PC-9 (cell line): ENCODE measurements around the gene RNF168. TPM values are rescaled to one million over a fixed set of nuclear protein-coding genes. Genes with fewer than 3 reads are reported as not detected.

Source experiments
- BruUV-seq: library from RNA; stranded (reverse); fragments of 400-500 nt; replicated peaks from 2 replicates; lab custom pipeline; 2021; lab: Mats Ljungman, UMichigan
- CTCF ChIA-PET: fragments of 300-600 bp; sonication (Branson Sonifier 250); formaldehyde crosslinking; loops from one replicate; lab custom pipeline; 2022; ENCODE audit warnings: antibody characterized with exemption; lab: Charles Lee
- POLR2A ChIA-PET: fragments of 300-600 bp; sonication (Branson Sonifier 250); formaldehyde crosslinking; loops from one replicate; lab custom pipeline; 2022; ENCODE audit warnings: antibody characterized with exemption; ENCODE audit not compliant: unreplicated experiment; lab: Charles Lee
- DNase-seq, 2 experiments: peaks; one replicate each; pipeline versions ENCODE4 v3.0.0 to v3.0.0-alpha.2; 2015 to 2022; ENCODE audit warnings: mixed read lengths in 1 of 2
- H2AFZ ChIP-seq: fragments of 200-600 bp; sonication (generic); 2 replicates; pipeline ENCODE4 v1.8.1; 2017; ENCODE audit warnings: antibody characterized with exemption
- H3F3A ChIP-seq: fragments of 200-600 bp; sonication (generic); 2 replicates; pipeline ENCODE4 v1.8.1; 2017; ENCODE audit warnings: antibody characterized with exemption, mild to moderate bottlenecking, low read depth; ENCODE audit not compliant: insufficient read depth
- H3K27ac ChIP-seq: fragments of 200-600 bp; sonication (generic); 2 replicates; pipeline ENCODE4 v1.6.1; 2016; ENCODE audit warnings: mixed run types
- H3K27me3 ChIP-seq: fragments of 200-600 bp; sonication (generic); 2 replicates; pipeline ENCODE4 v1.6.1; 2016; ENCODE audit warnings: low read depth, mixed run types; ENCODE audit not compliant: insufficient read depth
- H3K36me3 ChIP-seq: fragments of 200-600 bp; sonication (generic); 2 replicates; pipeline ENCODE4 v1.6.1; 2016; ENCODE audit warnings: low read depth, mixed run types
- H3K4me1 ChIP-seq: fragments of 200-600 bp; sonication (generic); replicated peaks from 2 replicates; pipeline ENCODE4 v1.6.1; 2016; ENCODE audit warnings: mixed run types; ENCODE audit not compliant: insufficient read depth
- H3K4me2 ChIP-seq: fragments of 200-600 bp; sonication (generic); 2 replicates; pipeline ENCODE4 v1.6.1; 2017; ENCODE audit warnings: mixed run types
- H3K4me3 ChIP-seq: fragments of 200-600 bp; sonication (generic); 2 replicates; pipeline ENCODE4 v1.6.1; 2016; ENCODE audit warnings: mixed run types
- H3K79me2 ChIP-seq: fragments of 200-600 bp; sonication (generic); 2 replicates; pipeline ENCODE4 v1.6.1; 2017; ENCODE audit warnings: low read depth, mixed run types
- H3K9me2 ChIP-seq: fragments of 200-600 bp; sonication (generic); 2 replicates; pipeline ENCODE4 v1.8.1; 2017; ENCODE audit warnings: mild to moderate bottlenecking; ENCODE audit not compliant: insufficient read depth
- H3K9me3 ChIP-seq: fragments of 200-600 bp; sonication (generic); 2 replicates; pipeline ENCODE4 v1.8.1; 2016; ENCODE audit warnings: low read depth; ENCODE audit not compliant: insufficient read depth
- H4K20me1 ChIP-seq: fragments of 200-600 bp; sonication (generic); 2 replicates; pipeline ENCODE4 v1.8.1; 2017; ENCODE audit not compliant: insufficient read depth
- CTCF ChIP-seq: fragments of 200-600 bp; sonication (generic); conservative IDR thresholded peaks from 2 replicates; pipeline ENCODE4 v1.6.1; 2017; ENCODE audit warnings: mixed run types, antibody characterized with exemption, mild to moderate bottlenecking, moderate library complexity
- EZH2 ChIP-seq: fragments of 200-600 bp; sonication (generic); IDR thresholded peaks from 2 replicates; pipeline ENCODE4 v1.8.0; 2017; ENCODE audit warnings: antibody characterized with exemption, low read depth
- intact Hi-C: fragments of 100-400 bp; cut with micrococcal nuclease; formaldehyde crosslinking; loops from one replicate; pipeline ENCODE4 v1.10.0; 2022; ENCODE audit not compliant: unreplicated experiment
- total RNA-seq: library from RNA; stranded (reverse); gene quantifications from 2 replicates; pipeline ENCODE4 v1.2.3, GENCODE V29; 2021

Gene RNF168
- total RNA-seq, 1 experiment from 2014 or later = 60.6 TPM

GRCh38 chr3:196492080-196492479 lies 11.5 kb downstream of the RNF168 start:
- no peaks in the 10 kb centered on the region for H3K9me3 ChIP-seq
- H3K27me3 ChIP-seq = no peaks in the 10 kb centered on the region
- H3K36me3 ChIP-seq = peaks cover 38% of the 10 kb centered on the region
- H3K4me2 ChIP-seq = no peak overlapping the region
- no peaks in the 10 kb centered on the region for H3K4me1 ChIP-seq
- H3K79me2 ChIP-seq = peaks cover 97% of the 10 kb centered on the region
- no peak for DNase-seq
- no peak overlapping the region for H3K27ac ChIP-seq
- POLR2A ChIA-PET = interaction anchor here (0.6 kb wide), 1 partner anchor 12 kb away, joined by 3 read pairs; the partner anchor contains the start of gene RNF168
- no peak overlapping the region for H3K4me3 ChIP-seq
- H3K9me2 ChIP-seq = no peaks in the 10 kb centered on the region
- no peak overlapping the region for H2AFZ ChIP-seq
- H4K20me1 ChIP-seq = peaks cover 44% of the 10 kb centered on the region
- TF ChIP-seq CTCF (no peak), EZH2 (no peak)
- peaks cover 19% of the 10 kb centered on the region for H3F3A ChIP-seq
- CTCF ChIA-PET = no interaction called here
- BruUV-seq = no TSS peak
- intact Hi-C loops = no loop called here

GRCh38 chr3:196489747-196490146 lies 13.8 kb downstream of the RNF168 start:
- POLR2A ChIA-PET = interaction anchor here (0.7 kb wide), 1 partner anchor 33 kb away, joined by 19 read pairs; no protein-coding TSS in a partner anchor
- Histone ChIP-seq H3K27me3 (no peaks in the 10 kb centered on the region), H3K9me3 (no peaks in the 10 kb centered on the region), H3K4me2 (no peak overlapping the region), H3F3A (peaks cover 25% of the 10 kb centered on the region), H4K20me1 (peaks cover 52% of the 10 kb centered on the region), H3K4me3 (no peak overlapping the region), H3K36me3 (peaks cover 35% of the 10 kb centered on the region), H3K4me1 (no peaks in the 10 kb centered on the region), H3K9me2 (no peaks in the 10 kb centered on the region), H2AFZ (no peak overlapping the region), H3K27ac (no peak overlapping the region), H3K79me2 (peaks cover 85% of the 10 kb centered on the region)
- BruUV-seq = no TSS peak
- TF ChIP-seq CTCF = no peak
- TF ChIP-seq EZH2 = no peak
- CTCF ChIA-PET = no interaction called here
- DNase-seq = no peak
- intact Hi-C loops = no loop called here

GRCh38 chr3:196486263-196486662 lies 17.3 kb downstream of the RNF168 start:
- Histone ChIP-seq H3K4me2 (no peak overlapping the region), H3K4me1 (0 out of 2 replicates have a peak, but pooled peaks cover 6% of the 10 kb centered on the region), H3F3A (peaks cover 43% of the 10 kb centered on the region), H3K9me3 (no peaks in the 10 kb centered on the region), H3K79me2 (peaks cover 50% of the 10 kb centered on the region), H3K36me3 (peaks cover 51% of the 10 kb centered on the region), H3K4me3 (no peak overlapping the region), H3K27me3 (no peaks in the 10 kb centered on the region), H4K20me1 (peaks cover 35% of the 10 kb centered on the region), H3K9me2 (no peaks in the 10 kb centered on the region), H3K27ac (no peak overlapping the region), H2AFZ (no peak overlapping the region)
- DNase-seq = no peak
- CTCF ChIA-PET = interaction anchor here (0.7 to 1.1 kb wide), 3 partner anchors 37 to 100 kb away, joined by 3 to 6 read pairs (median 5); no protein-coding TSS in a partner anchor
- TF ChIP-seq CTCF = peak; percentile 57; the same call in 1 of the 2 replicates
- TF ChIP-seq EZH2 = no peak
- POLR2A ChIA-PET = interaction anchor here (0.6 kb wide), 1 partner anchor 417 kb away, joined by 5 read pairs; no protein-coding TSS in a partner anchor
- BruUV-seq = no TSS peak
- intact Hi-C loops = no loop called here
